Cardiac muscle cell (in vitro differentiated cells and primary cell): ENCODE measurements around the gene MICB. TPM values are rescaled to one million over a fixed set of nuclear protein-coding genes. Genes with fewer than 3 reads are reported as not detected.

ENCODE experiments used
- DNase-seq, 2 donors: peaks; one replicate each; pipeline versions ENCODE4 v3.0.0 to v3.0.0-alpha.2; 2010 to 2017; ENCODE audit warnings: low read depth in 1 of 2, low spot score in 1 of 2
- H3K27ac ChIP-seq: fragments of 200-600 bp; sonication (generic); 2 replicates; pipeline ENCODE4 v1.5.1; 2016
- H3K27me3 ChIP-seq: fragments of 200-600 bp; sonication (generic); 2 replicates; pipeline ENCODE4 v1.6.0; 2016; ENCODE audit warnings: control low read depth
- H3K36me3 ChIP-seq: fragments of 200-600 bp; sonication (generic); 2 replicates; pipeline ENCODE4 v1.5.1; 2016; ENCODE audit warnings: control low read depth
- H3K4me1 ChIP-seq: fragments of 200-600 bp; sonication (generic); 2 replicates; pipeline ENCODE4 v1.8.1; 2017; ENCODE audit warnings: low read depth, mild to moderate bottlenecking, mixed run types
- H3K4me3 ChIP-seq: fragments of 200-600 bp; sonication (generic); 2 replicates; pipeline ENCODE4 v1.5.1; 2016; ENCODE audit warnings: mild to moderate bottlenecking
- H3K9me3 ChIP-seq: fragments of 200-600 bp; sonication (generic); 2 replicates; pipeline ENCODE4 v1.5.1; 2017; ENCODE audit warnings: low read depth, mild to moderate bottlenecking, control low read depth
- CTCF ChIP-seq: IDR thresholded peaks from 2 replicates; pipeline ENCODE4 v1.5.1; 2012; ENCODE audit warnings: low read depth, mild to moderate bottlenecking, low read length
- polyA plus RNA-seq: library from polyadenylated mRNA; unstranded; fragments of >200 nt; fragmentation: Nextera tagmentation; extraction: Ambion mirVana; gene quantifications from 2 replicates; pipeline ENCODE4 v1.2.1, GENCODE V29; 2016
- total RNA-seq: library from RNA; depleted of rRNA; stranded (reverse); fragments of >200 nt; gene quantifications from 2 replicates; pipeline ENCODE4 v1.2.3, GENCODE V29; 2016

MICB gene
- total and polyA plus RNA-seq, 2 experiments from 2014 or later = 0.99 to 2.2 TPM

GRCh38 chr6:31478186-31478950 lies 19.6 kb upstream of the MICB start:
- Histone ChIP-seq H3K4me1 (no peaks in the 10 kb centered on the region), H3K36me3 (no peaks in the 10 kb centered on the region), H3K27ac (no peak overlapping the region), H3K27me3 (peaks cover 7% of the 10 kb centered on the region), H3K4me3 (no peak overlapping the region), H3K9me3 (no peaks in the 10 kb centered on the region)
- no peak for DNase-seq
- TF ChIP-seq CTCF = no peak

GRCh38 chr6:31479151-31479932 lies 18.6 kb upstream of the MICB start:
- Histone ChIP-seq H3K9me3 (no peaks in the 10 kb centered on the region), H3K4me3 (no peak overlapping the region), H3K27me3 (peaks cover 7% of the 10 kb centered on the region), H3K27ac (no peak overlapping the region), H3K36me3 (no peaks in the 10 kb centered on the region), H3K4me1 (no peaks in the 10 kb centered on the region)
- no peak for TF ChIP-seq CTCF
- no peak for DNase-seq

GRCh38 chr6:31479933-31480535 lies 17.9 kb upstream of the MICB start:
- TF ChIP-seq CTCF = no peak
- DNase-seq = no peak
- no peak overlapping the region for H3K27ac ChIP-seq
- H3K9me3 ChIP-seq = no peaks in the 10 kb centered on the region
- H3K4me1 ChIP-seq = no peaks in the 10 kb centered on the region
- H3K4me3 ChIP-seq = no peak overlapping the region
- H3K36me3 ChIP-seq = no peaks in the 10 kb centered on the region
- H3K27me3 ChIP-seq = peaks cover 7% of the 10 kb centered on the region

GRCh38 chr6:31480574-31480973 lies 17.4 kb upstream of the MICB start:
- no peak overlapping the region for H3K4me3 ChIP-seq
- H3K36me3 ChIP-seq = no peaks in the 10 kb centered on the region
- H3K27ac ChIP-seq = no peak overlapping the region
- DNase-seq = no peak
- no peaks in the 10 kb centered on the region for H3K9me3 ChIP-seq
- TF ChIP-seq CTCF = no peak
- peaks cover 7% of the 10 kb centered on the region for H3K27me3 ChIP-seq
- H3K4me1 ChIP-seq = no peaks in the 10 kb centered on the region

GRCh38 chr6:31483392-31483791 lies 14.6 kb upstream of the MICB start:
- H3K4me1 ChIP-seq = no peaks in the 10 kb centered on the region
- no peaks in the 10 kb centered on the region for H3K9me3 ChIP-seq
- no peak overlapping the region for H3K4me3 ChIP-seq
- H3K27ac ChIP-seq = no peak overlapping the region
- H3K36me3 ChIP-seq = no peaks in the 10 kb centered on the region
- no peaks in the 10 kb centered on the region for H3K27me3 ChIP-seq
- DNase-seq = no peak
- TF ChIP-seq CTCF = no peak
